Measurements from ENCODE around the gene PIP5K1B.

The PIP5K1B gene

GRCh38 chr9:68861436-68861835, 156.4 kb downstream of the PIP5K1B start:
- no peak for DNase-seq (ENCODE audit: low read depth)
- TF ChIP-seq CTCF (IDR thresholded peaks at IDR 0.05; ENCODE audit: control insufficient read depth, insufficient read depth, low read depth, low read length, missing control alignments) = no peak
- no peak overlapping the region for H3K4me3 ChIP-seq (ENCODE audit: control insufficient read depth, low read depth, low read length)

- no peak for DNase-seq (ENCODE audit: low read depth)
- H3K4me3 ChIP-seq (ENCODE audit: control insufficient read depth, low read depth, low read length) = no peak overlapping the region
- TF ChIP-seq CTCF (IDR thresholded peaks at IDR 0.05; ENCODE audit: control insufficient read depth, insufficient read depth, low read depth, low read length, missing control alignments) = no peak
These were observed 162.0 kb downstream of the PIP5K1B start for GRCh38 chr9:68867066-68867465.

GRCh38 chr9:68869022-68869421, 164.0 kb downstream of the PIP5K1B start:
- DNase-seq (ENCODE audit: low read depth) = no peak
- no peak for TF ChIP-seq CTCF (IDR thresholded peaks at IDR 0.05; ENCODE audit: control insufficient read depth, insufficient read depth, low read depth, low read length, missing control alignments)
- no peak overlapping the region for H3K4me3 ChIP-seq (ENCODE audit: control insufficient read depth, low read depth, low read length)

- DNase-seq (ENCODE audit: low read depth) = no peak
- H3K4me3 ChIP-seq (ENCODE audit: control insufficient read depth, low read depth, low read length) = no peak overlapping the region
- no peak for TF ChIP-seq CTCF (IDR thresholded peaks at IDR 0.05; ENCODE audit: control insufficient read depth, insufficient read depth, low read depth, low read length, missing control alignments)
These were observed 165.0 kb downstream of the PIP5K1B start for GRCh38 chr9:68870086-68870485.

GRCh38 chr9:68871236-68871635, 166.2 kb downstream of the PIP5K1B start:
- DNase-seq (ENCODE audit: low read depth) = no peak
- TF ChIP-seq CTCF (IDR thresholded peaks at IDR 0.05; ENCODE audit: control insufficient read depth, insufficient read depth, low read depth, low read length, missing control alignments) = no peak
- no peak overlapping the region for H3K4me3 ChIP-seq (ENCODE audit: control insufficient read depth, low read depth, low read length)

GRCh38 chr9:68872026-68872501, 167.0 kb downstream of the PIP5K1B start:
- no peak for TF ChIP-seq CTCF (IDR thresholded peaks at IDR 0.05; ENCODE audit: control insufficient read depth, insufficient read depth, low read depth, low read length, missing control alignments)
- no peak overlapping the region for H3K4me3 ChIP-seq (ENCODE audit: control insufficient read depth, low read depth, low read length)
- no peak for DNase-seq (ENCODE audit: low read depth)

GRCh38 chr9:68873179-68873578, 168.1 kb downstream of the PIP5K1B start:
- H3K4me3 ChIP-seq (ENCODE audit: control insufficient read depth, low read depth, low read length) = no peak overlapping the region
- TF ChIP-seq CTCF (IDR thresholded peaks at IDR 0.05; ENCODE audit: control insufficient read depth, insufficient read depth, low read depth, low read length, missing control alignments) = no peak
- no peak for DNase-seq (ENCODE audit: low read depth)

All from AG09309 (cell line).